Measurements from ENCODE around the gene PARD3B. TPM values are rescaled to one million over a fixed set of nuclear protein-coding genes. Genes with fewer than 3 reads are reported as not detected.

The PARD3B gene
- total RNA-seq, 1 experiment from 2014 or later, result 3.6 TPM

DNA sequence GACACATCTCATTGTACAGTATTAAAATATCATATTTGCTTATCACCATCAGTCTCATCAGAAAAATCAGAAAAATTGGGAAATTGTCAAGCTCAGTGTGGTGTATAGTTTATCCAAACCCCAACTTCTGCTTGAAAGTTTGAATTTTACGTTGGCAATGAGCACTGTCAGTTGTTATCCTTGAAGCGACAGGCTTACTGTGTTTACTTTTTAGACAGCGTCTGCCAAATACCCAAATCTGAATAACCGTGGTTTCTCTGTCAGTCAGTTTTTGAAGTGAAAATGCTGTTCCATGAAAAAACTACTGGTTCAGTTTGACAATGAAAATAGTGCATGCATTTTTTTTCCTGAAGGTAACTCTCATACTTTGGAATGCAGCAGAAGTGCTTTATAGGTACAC, 70.2 kb downstream of the PARD3B start:
- no peaks in the 10 kb centered on the region for H3K27me3 ChIP-seq (ENCODE audit: control insufficient read depth, insufficient read depth, low read length)
- in situ Hi-C loops (cut with HindIII; ENCODE audit: low pct_unique_long_range_greater_than_20kb, low sequenced_read_pairs), result no loop called here
- H3K4me1 ChIP-seq (ENCODE audit: control insufficient read depth, insufficient read depth, low read length), result no peaks in the 10 kb centered on the region
- intact Hi-C loops (cut with micrococcal nuclease; ENCODE audit: unreplicated experiment), result no loop called here
- DNase-seq (ENCODE audit: low read depth, low spot score), result no peak
- no peak overlapping the region for H3K4me3 ChIP-seq (ENCODE audit: low read depth in 2 of 2, low read length in 2 of 2)
- ATAC-seq, result no peak
- no peaks in the 10 kb centered on the region for H3K36me3 ChIP-seq (ENCODE audit: control insufficient read depth, insufficient read depth, low read length)
- CTCF ChIA-PET, result no interaction called here
- BruUV-seq (replicated peaks), result no TSS peak
- H3K9me3 ChIP-seq (ENCODE audit: control insufficient read depth, insufficient read depth, low read depth, low read length), result no peaks in the 10 kb centered on the region
- TF ChIP-seq POLR2AphosphoS5 (IDR thresholded peaks at IDR 0.05; ENCODE audit: low read depth, low read length) (no peak), CTCF (IDR thresholded peaks at IDR 0.05) (no peak), TCF7L2 (IDR thresholded peaks at IDR 0.05; ENCODE audit: low read depth, low read length) (no peak), SIN3A (IDR thresholded peaks at IDR 0.05; ENCODE audit: borderline replicate concordance, insufficient read depth, low read depth, low read length) (no peak), REST (IDR thresholded peaks at IDR 0.05; ENCODE audit: insufficient read depth in 1 of 2, low read depth in 2 of 2, low read length in 1 of 2) (no peak)
- no peak overlapping the region for H3K27ac ChIP-seq (ENCODE audit: low read length)
- POLR2A ChIA-PET, result no interaction called here

DNA sequence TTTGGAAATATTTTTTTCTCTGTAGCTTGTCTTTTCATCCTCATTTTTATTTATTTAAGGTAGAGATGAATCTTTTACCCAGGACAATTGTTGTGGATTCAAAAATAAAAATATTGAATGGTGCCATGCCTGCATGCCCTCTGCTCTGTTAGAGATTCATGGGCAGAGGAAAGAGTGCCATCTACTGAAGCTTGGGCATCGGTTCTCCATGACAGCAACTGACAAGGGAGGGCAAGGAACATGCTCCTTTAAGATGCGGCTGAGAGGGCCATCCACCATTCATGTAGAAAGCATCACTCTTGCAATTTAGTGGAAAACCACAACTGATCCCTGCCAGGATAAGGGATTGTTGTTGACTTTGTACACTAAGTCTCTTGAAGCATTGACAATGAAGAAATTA, 79.9 kb downstream of the PARD3B start:
- intact Hi-C loops (cut with micrococcal nuclease; ENCODE audit: unreplicated experiment) (no loop called here), in situ Hi-C loops (cut with HindIII; ENCODE audit: low pct_unique_long_range_greater_than_20kb, low sequenced_read_pairs) (no loop called here)
- Histone ChIP-seq H3K9me3 (ENCODE audit: control insufficient read depth, insufficient read depth, low read depth, low read length) (no peaks in the 10 kb centered on the region), H3K4me3 (ENCODE audit: low read depth in 2 of 2, low read length in 2 of 2) (no peak overlapping the region), H3K27ac (ENCODE audit: low read length) (no peak overlapping the region), H3K27me3 (ENCODE audit: control insufficient read depth, insufficient read depth, low read length) (no peaks in the 10 kb centered on the region), H3K4me1 (ENCODE audit: control insufficient read depth, insufficient read depth, low read length) (no peaks in the 10 kb centered on the region), H3K36me3 (ENCODE audit: control insufficient read depth, insufficient read depth, low read length) (no peaks in the 10 kb centered on the region)
- ChIA-PET CTCF (interaction anchor here (0.5 kb wide), 1 partner anchor 741 kb away, joined by 3 read pairs; no protein-coding TSS in a partner anchor), POLR2A (no interaction called here)
- BruUV-seq (replicated peaks), result no TSS peak
- TF ChIP-seq SIN3A (IDR thresholded peaks at IDR 0.05; ENCODE audit: borderline replicate concordance, insufficient read depth, low read depth, low read length), result no peak
- TF ChIP-seq CTCF (IDR thresholded peaks at IDR 0.05), result peak; percentile 34
- DNase-seq (ENCODE audit: low read depth, low spot score) (no peak), ATAC-seq (no peak)

All from Panc1 (cell line).